Activated T-helper 1 cell treated with anti-CD3 and anti-CD28 coated beads, Interleukin-12 subunit alpha, Interleukin-12 subunit beta, Interleukin-2, Interleukin-4 antibody, amounts not matched to agents 30 ng/mL and 10 ng/mL and 1 ng/mL, durations not matched to agents 14 hours and 24 hours and 36 hours (primary cell): ENCODE results near the gene EFCAB13. TPM values are rescaled to one million over a fixed set of nuclear protein-coding genes. Genes with fewer than 3 reads are reported as not detected.
"Not testable (repeated sequence)": the region's sequence is repeated elsewhere in the genome, so short reads cannot be mapped to it uniquely, and the experiment has no call there.

Experiments
- DNase-seq: peaks from one replicate; pipeline ENCODE4 v3.0.0; 2021; ENCODE audit warnings: low spot score
- H3K27ac Mint-ChIP-seq: one replicate; pipeline ENCODE4 v1.8.0; 2021; ENCODE audit warnings: mild to moderate bottlenecking, mixed read lengths
- H3K27me3 Mint-ChIP-seq: one replicate; pipeline ENCODE4 v1.8.0; 2022; ENCODE audit warnings: mild to moderate bottlenecking, moderate library complexity, mixed read lengths; ENCODE audit not compliant: insufficient read depth
- H3K36me3 Mint-ChIP-seq: one replicate; pipeline ENCODE4 v1.8.0; 2021; ENCODE audit warnings: low read depth, mixed read lengths
- H3K4me1 Mint-ChIP-seq: one replicate; pipeline ENCODE4 v1.8.0; 2021; ENCODE audit warnings: low read depth, mixed read lengths
- H3K4me3 Mint-ChIP-seq: one replicate; pipeline ENCODE4 v1.8.0; 2021; ENCODE audit warnings: mild to moderate bottlenecking, moderate library complexity, mixed read lengths
- H3K9me3 Mint-ChIP-seq: one replicate; pipeline ENCODE4 v1.8.0; 2021; ENCODE audit warnings: mixed read lengths
- intact Hi-C: fragments of 100-400 bp; cut with micrococcal nuclease; formaldehyde crosslinking; loops from one replicate; pipeline ENCODE4 v1.15.1; 2024
- total RNA-seq: library from RNA; stranded (reverse); gene quantifications from 2 replicates; pipeline ENCODE4 v1.2.3, GENCODE V29; 2022

Gene EFCAB13
- total RNA-seq, 1 donor from 2014 or later = 2.4 TPM

GRCh38 chr17:47427985-47428384 is 104.2 kb downstream of the EFCAB13 start:
- Mint-ChIP-seq H3K9me3 (no peaks in the 10 kb centered on the region), H3K4me3 (no peak overlapping the region), H3K27ac (no peak overlapping the region), H3K4me1 (peaks cover 13% of the 10 kb centered on the region), H3K36me3 (peaks cover 14% of the 10 kb centered on the region), H3K27me3 (peaks cover 8% of the 10 kb centered on the region)
- intact Hi-C loops = no loop called here
- no peak for DNase-seq

GRCh38 chr17:47432240-47432639 is 108.5 kb downstream of the EFCAB13 start:
- not testable (repeated sequence) for H3K9me3 Mint-ChIP-seq

GRCh38 chr17:47465165-47465564 is 141.4 kb downstream of the EFCAB13 start:
- Mint-ChIP-seq H3K9me3 (no peaks in the 10 kb centered on the region), H3K4me1 (no peaks in the 10 kb centered on the region), H3K36me3 (peaks cover 1% of the 10 kb centered on the region), H3K27ac (no peak overlapping the region), H3K4me3 (no peak overlapping the region), H3K27me3 (no peaks in the 10 kb centered on the region)
- intact Hi-C loops = no loop called here
- DNase-seq = no peak

More at GRCh38 chr17:47432240-47432639, 108.5 kb downstream of the EFCAB13 start:
- DNase-seq, H3K27ac Mint-ChIP-seq, H3K4me3 Mint-ChIP-seq, H3K4me1 Mint-ChIP-seq, H3K36me3 Mint-ChIP-seq, intact Hi-C loops, H3K27me3 Mint-ChIP-seq: not testable (repeated sequence)

GRCh38 chr17:47466976-47467375 is 143.2 kb downstream of the EFCAB13 start:
- DNase-seq, H3K36me3 Mint-ChIP-seq, intact Hi-C loops, H3K4me1 Mint-ChIP-seq, H3K27ac Mint-ChIP-seq, H3K9me3 Mint-ChIP-seq, H3K27me3 Mint-ChIP-seq, H3K4me3 Mint-ChIP-seq: not testable (repeated sequence)

GRCh38 chr17:47470836-47471235 is 147.1 kb downstream of the EFCAB13 start:
- H3K27me3 Mint-ChIP-seq = no peaks in the 10 kb centered on the region
- peaks cover 1% of the 10 kb centered on the region for H3K36me3 Mint-ChIP-seq
- no peak overlapping the region for H3K4me3 Mint-ChIP-seq
- intact Hi-C loops = no loop called here
- DNase-seq = no peak
- no peaks in the 10 kb centered on the region for H3K9me3 Mint-ChIP-seq
- no peak overlapping the region for H3K27ac Mint-ChIP-seq
- no peaks in the 10 kb centered on the region for H3K4me1 Mint-ChIP-seq

GRCh38 chr17:47472073-47472472 is 148.3 kb downstream of the EFCAB13 start:
- H3K27me3 Mint-ChIP-seq, H3K9me3 Mint-ChIP-seq, intact Hi-C loops, DNase-seq, H3K27ac Mint-ChIP-seq, H3K4me1 Mint-ChIP-seq, H3K4me3 Mint-ChIP-seq, H3K36me3 Mint-ChIP-seq: not testable (repeated sequence)

Other genes with a start within 250 kb of the EFCAB13 start
- 89.7 and 92.0 TPM in 2 replicates for gene CDC27, start 134.7 kb upstream of the EFCAB13 start, total RNA-seq
- not detected in 2 replicates for gene MYL4, start 114.6 kb upstream of the EFCAB13 start, total RNA-seq
- not detected in 2 replicates for gene ITGB3, start 70.1 kb upstream of the EFCAB13 start, total RNA-seq
- gene NPEPPS, start 207.2 kb downstream of the EFCAB13 start, total RNA-seq = 103 and 106 TPM in 2 replicates